Endometrial microvascular endothelial cells (primary cell): Measurements from ENCODE around the gene ULK4. TPM values are rescaled to one million over a fixed set of nuclear protein-coding genes. Genes with fewer than 3 reads are reported as not detected.
"Not testable (repeated sequence)": the region's sequence is repeated elsewhere in the genome, so short reads cannot be mapped to it uniquely, and the experiment has no call there.

Experiments used
- in situ Hi-C: cut with HindIII; loops from 2 replicates; pipeline ENCODE4 v1.10.0; 2017; ENCODE audit warnings: low sequenced_read_pairs, low pct_unique_long_range_greater_than_20kb; ENCODE audit errors: inconsistent ontology term
- total RNA-seq: library from RNA; depleted of rRNA; stranded (reverse); fragments of >200 nt; gene quantifications from one replicate; pipeline ENCODE4 v1.2.3, GENCODE V29; 2015; ENCODE audit errors: inconsistent ontology term

The ULK4 gene
- total RNA-seq, 1 donor from 2014 or later: 7.3 TPM

- in situ Hi-C loops: no loop called here
These were observed 640.8 kb downstream of the ULK4 start for GRCh38 chr3:41320953-41321641.

GRCh38 chr3:41318520-41318919 lies 643.4 kb downstream of the ULK4 start:
- in situ Hi-C loops: no loop called here

GRCh38 chr3:41317718-41318117 lies 644.2 kb downstream of the ULK4 start:
- in situ Hi-C loops: no loop called here

GRCh38 chr3:41317298-41317697 lies 644.6 kb downstream of the ULK4 start:
- in situ Hi-C loops: no loop called here

GRCh38 chr3:41315126-41315525 lies 646.8 kb downstream of the ULK4 start:
- in situ Hi-C loops: no loop called here

- in situ Hi-C loops: no loop called here
These were observed 653.8 kb downstream of the ULK4 start for GRCh38 chr3:41308119-41308518.

- in situ Hi-C loops: no loop called here
These were observed 654.8 kb downstream of the ULK4 start for GRCh38 chr3:41307065-41307464.

- in situ Hi-C loops: no loop called here
These were observed 657.3 kb downstream of the ULK4 start for GRCh38 chr3:41304593-41304992.

- in situ Hi-C loops: no loop called here
These were observed 659.6 kb downstream of the ULK4 start for GRCh38 chr3:41302295-41302694.

GRCh38 chr3:41301548-41301947 lies 660.4 kb downstream of the ULK4 start:
- in situ Hi-C loops: no loop called here

- in situ Hi-C loops: no loop called here
These were observed 662.9 kb downstream of the ULK4 start for GRCh38 chr3:41299036-41299435.

GRCh38 chr3:41297750-41298149 lies 664.2 kb downstream of the ULK4 start:
- in situ Hi-C loops: no loop called here

- in situ Hi-C loops: no loop called here
These were observed 665.3 kb downstream of the ULK4 start for GRCh38 chr3:41296556-41296955.

GRCh38 chr3:41295740-41296139 lies 666.2 kb downstream of the ULK4 start:
- in situ Hi-C loops: no loop called here

GRCh38 chr3:41293169-41293681 lies 668.7 kb downstream of the ULK4 start:
- in situ Hi-C loops: no loop called here

GRCh38 chr3:41290736-41291135 lies 671.2 kb downstream of the ULK4 start:
- in situ Hi-C loops: no loop called here

GRCh38 chr3:41290306-41290705 lies 671.6 kb downstream of the ULK4 start:
- in situ Hi-C loops: no loop called here

- in situ Hi-C loops: no loop called here
These were observed 673.1 kb downstream of the ULK4 start for GRCh38 chr3:41288785-41289184.

- in situ Hi-C loops: no loop called here
These were observed 675.6 kb downstream of the ULK4 start for GRCh38 chr3:41286305-41286704.

GRCh38 chr3:41284934-41285333 lies 677.0 kb downstream of the ULK4 start:
- in situ Hi-C loops: not testable (repeated sequence)
